A549 (cell line): ENCODE data around the gene TMEM200A.

Experiments
- CBX8 ChIP-seq: fragments of 200-600 bp; sonication (generic); IDR thresholded peaks from 2 replicates; pipeline ENCODE4 v1.6.1; 2016
- CHD2 ChIP-seq: fragments of 150-350 bp; IDR thresholded peaks from 2 replicates; pipeline ENCODE4 v1.6.1; 2014; ENCODE audit warnings: low read length; ENCODE audit not compliant: partially characterized antibody
- CHD4 ChIP-seq: fragments of 200-600 bp; sonication (generic); IDR thresholded peaks from 2 replicates; pipeline ENCODE4 v1.6.1; 2016; ENCODE audit warnings: antibody characterized with exemption, mild to moderate bottlenecking, borderline replicate concordance
- EHMT2 ChIP-seq: fragments of 200-600 bp; sonication (generic); IDR thresholded peaks from 2 replicates; pipeline ENCODE4 v1.6.1; 2016; ENCODE audit warnings: antibody characterized with exemption, low read depth, mild to moderate bottlenecking, moderate library complexity
- MAFK ChIP-seq: fragments of 450-650 bp; IDR thresholded peaks from 2 replicates; pipeline ENCODE4 v1.6.1; 2014; ENCODE audit not compliant: partially characterized antibody
- POLR2A ChIP-seq: IDR thresholded peaks from 2 replicates; pipeline ENCODE4 v1.6.1; 2012; ENCODE audit warnings: mild to moderate bottlenecking, low read length
- RAD21 ChIP-seq, 2 experiments: fragments of >200 bp in 1 of 2; sonication (Bioruptor Twin) in 1 of 2; formaldehyde crosslinking in 1 of 2; IDR thresholded peaks in 1 of 2; conservative IDR thresholded peaks in 1 of 2; 2 replicates in 1 of 2; 3 replicates in 1 of 2; pipeline ENCODE4 v1.6.1; 2012 to 2018; ENCODE audit warnings: inconsistent platforms in 1 of 2
- RNF2 ChIP-seq: fragments of 200-600 bp; sonication (generic); IDR thresholded peaks from 2 replicates; pipeline ENCODE4 v1.6.1; 2016; ENCODE audit warnings: low read depth, mild to moderate bottlenecking, antibody characterized with exemption, moderate library complexity, borderline replicate concordance
- SREBF2 ChIP-seq: fragments of 450-650 bp; IDR thresholded peaks from 2 replicates; pipeline ENCODE4 v1.6.1; 2014; ENCODE audit warnings: mild to moderate bottlenecking, moderate library complexity
- ZFP36 ChIP-seq: fragments of 450-650 bp; IDR thresholded peaks from 2 replicates; pipeline ENCODE4 v1.6.1; 2014; ENCODE audit warnings: borderline replicate concordance; ENCODE audit not compliant: partially characterized antibody
- TF ChIP-seq, protein P1 (sequence below): fragments of >200 bp; sonication (Bioruptor Twin); formaldehyde crosslinking; IDR thresholded peaks from 3 replicates; pipeline ENCODE4 v1.5.1; 2016
- TF ChIP-seq, protein P2 (sequence below): IDR thresholded peaks from 2 replicates; pipeline ENCODE4 v1.6.1; 2012
- TF ChIP-seq, protein P3 (sequence below): fragments of 200-600 bp; sonication (generic); IDR thresholded peaks from 2 replicates; pipeline ENCODE4 v1.6.1; 2016; ENCODE audit warnings: antibody characterized with exemption, mild to moderate bottlenecking, moderate library complexity
- TF ChIP-seq, protein P4 (sequence below): fragments of 450-650 bp; IDR thresholded peaks from 2 replicates; pipeline ENCODE4 v1.6.1; 2014; ENCODE audit warnings: antibody characterized with exemption

DNA sequence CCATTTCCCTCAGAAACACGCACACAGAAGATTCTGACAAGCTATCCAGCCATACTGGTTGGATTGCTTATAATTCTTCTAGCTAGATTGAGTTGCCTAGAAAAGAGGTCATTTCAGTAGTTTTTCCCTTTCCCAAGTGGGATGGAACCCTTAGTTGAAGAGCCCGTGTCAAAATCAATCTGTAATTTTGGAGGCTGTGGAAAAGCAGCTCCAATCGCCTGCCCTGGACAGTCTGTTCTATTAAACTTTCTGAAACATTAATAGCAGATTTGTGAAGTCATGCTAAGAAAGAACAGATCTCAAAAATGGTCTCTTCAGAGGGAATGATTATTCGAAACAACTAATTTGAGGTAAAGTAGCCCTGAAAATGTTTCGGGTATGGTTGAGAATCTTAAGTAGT lies 29.3 kb downstream of the TMEM200A start:
- TF ChIP-seq, protein P1, sequence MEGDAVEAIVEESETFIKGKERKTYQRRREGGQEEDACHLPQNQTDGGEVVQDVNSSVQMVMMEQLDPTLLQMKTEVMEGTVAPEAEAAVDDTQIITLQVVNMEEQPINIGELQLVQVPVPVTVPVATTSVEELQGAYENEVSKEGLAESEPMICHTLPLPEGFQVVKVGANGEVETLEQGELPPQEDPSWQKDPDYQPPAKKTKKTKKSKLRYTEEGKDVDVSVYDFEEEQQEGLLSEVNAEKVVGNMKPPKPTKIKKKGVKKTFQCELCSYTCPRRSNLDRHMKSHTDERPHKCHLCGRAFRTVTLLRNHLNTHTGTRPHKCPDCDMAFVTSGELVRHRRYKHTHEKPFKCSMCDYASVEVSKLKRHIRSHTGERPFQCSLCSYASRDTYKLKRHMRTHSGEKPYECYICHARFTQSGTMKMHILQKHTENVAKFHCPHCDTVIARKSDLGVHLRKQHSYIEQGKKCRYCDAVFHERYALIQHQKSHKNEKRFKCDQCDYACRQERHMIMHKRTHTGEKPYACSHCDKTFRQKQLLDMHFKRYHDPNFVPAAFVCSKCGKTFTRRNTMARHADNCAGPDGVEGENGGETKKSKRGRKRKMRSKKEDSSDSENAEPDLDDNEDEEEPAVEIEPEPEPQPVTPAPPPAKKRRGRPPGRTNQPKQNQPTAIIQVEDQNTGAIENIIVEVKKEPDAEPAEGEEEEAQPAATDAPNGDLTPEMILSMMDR, result no peak
- no peak for TF ChIP-seq RAD21 (conservative IDR thresholded peaks at IDR 0.05 in 1 of 2, IDR thresholded peaks at IDR 0.05 in 1 of 2)
- TF ChIP-seq POLR2A, result no peak
- no peak for TF ChIP-seq CHD4
- TF ChIP-seq EHMT2, result no peak
- no peak for TF ChIP-seq MAFK
- no peak for TF ChIP-seq RNF2
- TF ChIP-seq CBX8, result no peak
- no peak for TF ChIP-seq SREBF2
- no peak for TF ChIP-seq ZFP36
- no peak for TF ChIP-seq CHD2
- TF ChIP-seq, protein P2, sequence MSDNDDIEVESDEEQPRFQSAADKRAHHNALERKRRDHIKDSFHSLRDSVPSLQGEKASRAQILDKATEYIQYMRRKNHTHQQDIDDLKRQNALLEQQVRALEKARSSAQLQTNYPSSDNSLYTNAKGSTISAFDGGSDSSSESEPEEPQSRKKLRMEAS, result no peak
- TF ChIP-seq, protein P3, sequence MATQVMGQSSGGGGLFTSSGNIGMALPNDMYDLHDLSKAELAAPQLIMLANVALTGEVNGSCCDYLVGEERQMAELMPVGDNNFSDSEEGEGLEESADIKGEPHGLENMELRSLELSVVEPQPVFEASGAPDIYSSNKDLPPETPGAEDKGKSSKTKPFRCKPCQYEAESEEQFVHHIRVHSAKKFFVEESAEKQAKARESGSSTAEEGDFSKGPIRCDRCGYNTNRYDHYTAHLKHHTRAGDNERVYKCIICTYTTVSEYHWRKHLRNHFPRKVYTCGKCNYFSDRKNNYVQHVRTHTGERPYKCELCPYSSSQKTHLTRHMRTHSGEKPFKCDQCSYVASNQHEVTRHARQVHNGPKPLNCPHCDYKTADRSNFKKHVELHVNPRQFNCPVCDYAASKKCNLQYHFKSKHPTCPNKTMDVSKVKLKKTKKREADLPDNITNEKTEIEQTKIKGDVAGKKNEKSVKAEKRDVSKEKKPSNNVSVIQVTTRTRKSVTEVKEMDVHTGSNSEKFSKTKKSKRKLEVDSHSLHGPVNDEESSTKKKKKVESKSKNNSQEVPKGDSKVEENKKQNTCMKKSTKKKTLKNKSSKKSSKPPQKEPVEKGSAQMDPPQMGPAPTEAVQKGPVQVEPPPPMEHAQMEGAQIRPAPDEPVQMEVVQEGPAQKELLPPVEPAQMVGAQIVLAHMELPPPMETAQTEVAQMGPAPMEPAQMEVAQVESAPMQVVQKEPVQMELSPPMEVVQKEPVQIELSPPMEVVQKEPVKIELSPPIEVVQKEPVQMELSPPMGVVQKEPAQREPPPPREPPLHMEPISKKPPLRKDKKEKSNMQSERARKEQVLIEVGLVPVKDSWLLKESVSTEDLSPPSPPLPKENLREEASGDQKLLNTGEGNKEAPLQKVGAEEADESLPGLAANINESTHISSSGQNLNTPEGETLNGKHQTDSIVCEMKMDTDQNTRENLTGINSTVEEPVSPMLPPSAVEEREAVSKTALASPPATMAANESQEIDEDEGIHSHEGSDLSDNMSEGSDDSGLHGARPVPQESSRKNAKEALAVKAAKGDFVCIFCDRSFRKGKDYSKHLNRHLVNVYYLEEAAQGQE, result no peak
- TF ChIP-seq, protein P4, sequence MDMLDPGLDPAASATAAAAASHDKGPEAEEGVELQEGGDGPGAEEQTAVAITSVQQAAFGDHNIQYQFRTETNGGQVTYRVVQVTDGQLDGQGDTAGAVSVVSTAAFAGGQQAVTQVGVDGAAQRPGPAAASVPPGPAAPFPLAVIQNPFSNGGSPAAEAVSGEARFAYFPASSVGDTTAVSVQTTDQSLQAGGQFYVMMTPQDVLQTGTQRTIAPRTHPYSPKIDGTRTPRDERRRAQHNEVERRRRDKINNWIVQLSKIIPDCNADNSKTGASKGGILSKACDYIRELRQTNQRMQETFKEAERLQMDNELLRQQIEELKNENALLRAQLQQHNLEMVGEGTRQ, result no peak
